ENCODE data around the gene CBR4. TPM values are rescaled to one million over a fixed set of nuclear protein-coding genes. Genes with fewer than 3 reads are reported as not detected.

CBR4 gene
- 39.2 TPM for total RNA-seq

GRCh38 chr4:169010125-169011023 is at the start of gene CBR4:
CBR4 (minus strand) TSS chr4:169010255; CDS start chr4:169010089, 166 bp downstream.

Small RNA genes within 50 kb of the gene (small RNA-seq; reads per million reads assigned to genes)
- gene RNY4P17, result 25.3 reads per million, percentile 95 among the genes with 10 or more reads in this experiment
